Activated T-cell treated with anti-CD3 and anti-CD28 coated beads for 4 hours (primary cell): ENCODE results near the gene COL4A4.

Source experiments
- DNase-seq: peaks from one replicate; pipeline ENCODE4 v3.0.0-alpha.2; 2020

COL4A4 gene

DNA sequence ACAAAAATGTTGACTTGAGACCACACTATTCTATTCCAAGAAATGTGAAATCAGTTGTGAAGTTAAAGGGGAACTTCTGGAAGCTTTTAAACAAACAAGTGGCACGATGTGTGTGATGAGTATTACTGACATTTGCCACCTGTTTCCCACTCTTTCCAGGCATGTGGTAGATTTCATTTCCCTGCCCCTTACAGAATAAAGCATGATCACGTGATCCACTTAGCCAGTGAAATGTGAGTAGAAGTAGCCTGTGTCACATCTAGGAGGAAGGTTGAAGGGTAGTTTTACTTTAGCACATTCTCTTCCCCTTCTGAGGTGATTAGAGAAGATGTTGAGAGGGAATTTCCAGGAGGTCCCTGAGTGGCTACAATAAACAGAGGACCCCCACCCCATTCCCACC is 3.8 kb downstream of the COL4A4 start:
- no peak for DNase-seq

DNA sequence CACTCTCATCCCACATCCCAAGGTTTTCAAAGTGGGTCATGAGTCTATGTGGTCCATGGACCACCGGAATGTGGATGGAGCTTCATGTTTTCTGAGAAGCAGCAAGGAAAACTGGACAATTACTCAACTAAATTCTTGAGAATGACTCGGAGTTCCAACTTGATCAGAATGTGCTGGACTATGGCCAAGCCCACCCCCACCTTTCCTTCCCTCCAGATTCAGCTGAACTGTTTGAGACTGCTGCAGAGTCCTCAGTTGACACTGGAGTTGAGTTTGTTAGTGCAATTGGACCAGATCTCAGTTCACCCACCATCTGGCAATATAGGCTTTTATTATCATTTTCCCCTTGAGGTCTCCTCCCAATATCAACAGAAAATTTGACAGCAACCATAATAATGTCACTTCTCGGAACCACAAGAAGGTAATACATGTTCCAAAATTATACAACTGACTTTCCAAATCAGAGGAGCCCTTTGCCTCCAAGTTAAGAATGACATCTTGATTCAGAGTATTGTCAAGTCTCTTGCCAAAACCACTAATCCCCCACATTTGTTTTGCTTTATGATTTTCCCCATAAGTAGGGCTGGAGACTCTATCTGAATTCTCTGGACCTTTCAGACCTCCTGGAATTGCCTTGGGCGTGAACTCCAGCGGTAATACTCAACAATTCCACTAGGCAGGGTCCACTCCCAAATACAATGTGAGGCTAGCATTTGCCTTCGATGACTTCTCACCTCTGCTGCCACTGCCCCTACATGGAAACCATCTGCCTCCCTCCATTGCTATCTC is 8.8 kb downstream of the COL4A4 start:
- no peak for DNase-seq

DNA sequence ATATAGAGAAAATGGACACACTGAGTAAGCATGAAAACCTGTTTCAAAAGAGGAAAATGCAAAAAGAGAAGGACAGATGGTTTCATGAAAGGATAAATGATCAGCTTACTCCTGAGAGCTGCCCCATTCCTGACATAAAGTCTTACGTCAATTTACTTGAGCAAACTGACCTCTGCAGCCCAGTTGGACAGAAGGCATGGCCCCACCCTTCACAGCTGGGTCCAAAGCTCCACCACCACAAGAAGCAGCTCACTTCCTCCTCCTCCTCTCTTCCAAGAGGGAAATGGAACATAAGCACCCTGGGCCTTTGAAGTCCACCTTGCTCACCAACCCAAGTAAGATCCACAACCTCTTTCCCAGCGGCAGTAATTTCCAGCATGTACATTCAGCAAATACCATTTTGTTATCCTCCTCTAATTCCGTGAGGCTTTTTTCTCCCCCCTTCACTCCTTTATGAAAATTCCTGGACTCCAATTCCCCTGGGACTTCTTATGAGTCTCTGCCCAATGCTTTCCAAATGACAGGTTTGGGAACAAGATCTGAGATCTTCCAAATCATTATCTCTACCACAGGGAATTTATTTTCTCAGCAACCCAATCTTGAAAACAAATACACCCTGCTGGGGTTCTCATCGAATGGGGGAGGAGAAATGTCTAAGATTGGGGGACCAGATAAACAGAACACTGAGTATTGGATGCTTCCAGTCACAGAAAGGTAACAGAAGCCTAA is 10.1 kb downstream of the COL4A4 start:
- no peak for DNase-seq

GRCh38 chr2:227153307-227153706 is 10.7 kb downstream of the COL4A4 start:
- no peak for DNase-seq

GRCh38 chr2:227152093-227152766 is 11.8 kb downstream of the COL4A4 start:
- DNase-seq = no peak

DNA sequence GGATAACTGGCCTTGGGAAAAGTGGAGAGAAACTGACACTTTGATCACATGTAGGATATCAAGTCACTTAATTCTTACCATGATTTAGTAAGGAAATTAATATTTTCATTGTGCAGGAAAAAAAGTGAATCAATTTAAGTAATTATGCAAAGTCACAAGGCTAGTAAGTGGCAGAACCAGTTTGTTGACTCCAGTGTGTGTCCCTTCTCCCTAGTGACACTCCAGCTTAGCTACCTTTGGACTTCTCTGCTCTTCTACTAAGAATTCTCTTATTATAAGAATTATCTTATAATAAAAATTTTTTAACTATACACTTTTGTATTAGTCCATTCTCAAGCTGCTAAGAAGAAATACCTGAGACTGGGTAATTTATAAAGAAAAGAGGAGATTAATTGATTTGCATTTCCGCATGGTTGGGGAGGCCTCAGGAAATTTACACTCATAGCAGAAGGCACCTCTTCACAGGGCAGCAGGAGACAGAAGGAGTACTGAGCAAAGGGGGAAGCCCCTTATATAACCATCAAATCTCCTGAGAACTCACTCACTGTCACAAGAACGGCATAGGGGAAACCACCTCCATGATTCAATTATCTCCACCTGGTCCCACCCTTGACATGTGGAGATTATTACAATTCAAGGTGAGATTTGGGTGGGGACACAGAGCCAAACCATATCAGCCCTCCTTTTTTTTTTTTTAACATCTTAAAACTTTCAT is 13.6 kb downstream of the COL4A4 start:
- no peak for DNase-seq

DNA sequence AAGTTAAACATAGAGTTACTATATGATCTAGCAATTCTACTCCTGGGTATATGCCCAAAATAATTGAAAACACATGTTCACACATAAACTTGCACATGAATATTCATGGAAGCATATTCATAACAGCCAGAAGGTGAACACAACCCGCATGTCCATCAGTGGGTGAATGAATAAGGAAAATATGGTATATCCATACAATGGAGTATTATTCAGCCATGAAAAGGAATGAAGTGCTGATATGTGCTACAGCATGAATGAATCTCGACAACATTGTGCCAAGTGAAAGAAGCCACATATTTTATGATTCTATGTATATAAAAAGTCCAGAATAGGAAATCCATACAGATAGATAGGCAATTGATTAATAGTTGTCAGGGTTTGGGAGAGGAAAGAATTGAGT is 15.9 kb downstream of the COL4A4 start:
- DNase-seq = no peak

DNA sequence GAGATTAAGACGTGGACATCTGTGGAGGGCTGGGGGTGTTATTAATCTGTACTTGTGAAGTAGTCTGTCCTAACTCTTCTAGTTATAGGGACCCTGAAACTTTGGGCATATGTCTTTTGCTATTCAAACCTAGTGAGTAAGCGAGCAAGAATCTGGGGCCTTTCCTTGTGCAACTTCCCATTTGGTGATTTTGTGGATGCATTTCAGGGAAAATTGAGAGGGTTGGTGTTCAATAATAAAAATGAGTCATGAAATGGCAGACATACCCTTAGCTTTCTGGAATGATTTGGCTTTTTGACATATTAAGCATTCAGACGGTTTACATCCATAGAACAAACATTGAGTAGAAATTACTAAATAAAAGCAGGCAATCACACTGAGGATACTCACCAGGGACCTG is 17.0 kb downstream of the COL4A4 start:
- DNase-seq = no peak

DNA sequence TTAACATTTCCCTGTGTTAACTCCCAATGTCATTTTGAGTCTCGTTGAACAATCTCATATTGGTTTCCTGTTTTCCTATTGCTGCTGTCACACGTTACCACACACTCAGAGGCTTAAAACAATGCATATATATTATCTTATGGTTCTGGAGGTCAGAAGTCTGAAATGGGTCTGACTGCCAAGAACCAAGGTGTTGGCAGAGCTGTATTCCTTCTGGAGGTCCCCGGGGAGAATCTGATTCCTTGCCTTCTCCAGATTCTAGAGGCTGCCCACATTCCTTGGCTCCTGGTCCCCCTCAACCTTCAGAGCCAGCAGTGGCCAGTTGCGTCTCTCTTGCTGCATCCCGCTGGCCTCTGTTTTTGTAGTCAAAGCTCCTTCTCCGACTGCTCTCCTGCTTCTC is 17.5 kb downstream of the COL4A4 start:
- DNase-seq = no peak

DNA sequence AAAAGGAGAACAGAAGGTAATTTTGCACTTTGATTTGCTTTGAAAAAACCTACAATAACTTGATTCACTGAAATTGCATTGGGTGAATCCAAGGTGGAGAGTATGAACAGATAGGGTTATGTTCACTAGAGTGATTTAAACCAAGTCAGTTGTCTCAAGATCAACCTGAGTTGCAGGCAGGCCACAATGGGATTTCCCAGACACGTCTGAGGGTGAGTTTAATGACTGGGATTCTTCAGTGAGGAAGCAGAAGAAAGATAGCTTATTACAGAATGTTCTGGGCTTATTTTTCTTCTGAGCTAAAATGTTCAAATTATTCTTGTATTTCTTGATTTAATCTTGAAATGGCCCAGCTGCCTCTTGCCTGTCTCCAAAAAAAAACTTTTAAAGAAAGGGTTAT is 20.1 kb downstream of the COL4A4 start:
- no peak for DNase-seq

DNA sequence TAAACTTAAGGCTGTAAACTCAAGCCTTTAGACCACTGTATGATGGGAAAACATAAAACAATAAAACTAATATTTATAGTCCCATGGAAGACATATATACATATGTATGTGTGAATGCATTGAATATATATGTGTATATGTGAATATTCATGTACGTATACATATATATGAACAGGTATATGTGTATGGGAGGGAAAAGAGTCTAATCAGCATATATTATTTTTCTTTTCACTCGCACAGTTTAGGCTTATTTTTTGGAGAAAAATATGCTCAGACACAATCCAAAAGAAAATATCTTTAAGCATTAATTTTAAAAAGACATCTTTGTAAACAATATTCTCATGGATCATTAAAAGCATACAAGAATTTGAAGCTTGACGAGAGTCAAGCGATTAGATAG is 22.7 kb downstream of the COL4A4 start:
- DNase-seq = no peak

GRCh38 chr2:227134591-227134990 is 29.4 kb downstream of the COL4A4 start:
- no peak for DNase-seq

GRCh38 chr2:227132986-227133385 is 31.0 kb downstream of the COL4A4 start:
- DNase-seq = no peak

DNA sequence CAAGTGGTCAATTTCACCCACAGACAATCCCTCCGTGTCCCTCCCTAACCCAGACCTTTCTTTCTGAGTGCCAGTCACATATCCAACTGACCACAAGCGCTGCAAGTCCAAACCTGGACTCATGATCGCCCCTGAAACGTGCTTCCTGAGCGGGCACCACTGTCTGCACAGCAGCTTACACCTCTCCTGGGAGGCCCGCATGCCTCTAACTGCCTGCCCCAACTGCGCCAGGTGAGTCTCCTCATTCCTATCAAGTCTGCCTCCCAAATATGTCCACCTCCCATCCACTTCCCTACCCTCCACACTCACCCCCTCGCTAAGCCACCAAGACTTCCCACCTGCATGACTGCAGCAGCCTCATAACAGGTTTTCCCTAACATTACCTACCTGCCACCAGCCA is 33.4 kb downstream of the COL4A4 start:
- DNase-seq = no peak

- no peak for DNase-seq
Observed at GRCh38 chr2:227127201-227127600, 36.8 kb downstream of the COL4A4 start.

DNA sequence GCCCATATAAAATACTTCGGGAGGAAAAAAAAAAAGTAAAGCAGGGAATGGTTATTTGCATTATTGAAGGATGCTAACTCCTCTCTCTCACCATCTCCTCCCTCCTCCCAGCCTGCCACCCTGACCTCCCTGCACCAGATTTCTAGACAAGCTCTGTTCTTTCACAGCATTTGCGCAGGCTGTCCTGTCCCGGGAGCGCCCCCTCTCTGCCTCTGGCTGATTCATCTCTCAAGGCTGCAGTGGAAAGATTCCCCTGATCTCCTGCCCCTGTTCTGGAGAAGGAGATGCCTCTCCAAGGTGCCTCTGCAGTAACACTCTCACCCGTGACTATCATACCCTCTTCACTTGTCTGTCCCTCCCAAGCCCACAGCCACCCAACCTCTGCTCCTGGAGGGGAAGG is 38.5 kb downstream of the COL4A4 start:
- no peak for DNase-seq

- no peak for DNase-seq
Observed at GRCh38 chr2:227124811-227125210, 39.2 kb downstream of the COL4A4 start.

- DNase-seq = no peak
Observed at GRCh38 chr2:227123697-227124096, 40.3 kb downstream of the COL4A4 start.

DNA sequence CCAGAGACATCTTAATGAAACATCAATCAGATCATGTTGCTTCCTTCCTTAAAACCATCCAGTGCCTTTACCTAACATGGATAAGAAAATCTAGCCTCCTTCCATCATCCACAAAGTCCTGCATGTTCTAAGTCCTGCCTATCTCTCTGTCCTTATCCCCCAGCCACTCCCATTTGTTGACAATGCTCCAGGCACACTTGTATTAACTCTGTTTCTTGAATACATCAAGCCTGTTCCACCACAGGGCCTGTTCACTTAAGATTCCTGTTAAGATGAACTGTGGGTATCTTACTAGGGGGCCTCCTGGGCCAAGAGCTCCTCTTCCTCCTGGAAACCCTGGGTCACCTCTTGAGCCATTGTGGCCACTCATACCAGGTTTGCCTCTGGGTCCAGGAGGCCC is 45.7 kb downstream of the COL4A4 start:
- DNase-seq = no peak

DNA sequence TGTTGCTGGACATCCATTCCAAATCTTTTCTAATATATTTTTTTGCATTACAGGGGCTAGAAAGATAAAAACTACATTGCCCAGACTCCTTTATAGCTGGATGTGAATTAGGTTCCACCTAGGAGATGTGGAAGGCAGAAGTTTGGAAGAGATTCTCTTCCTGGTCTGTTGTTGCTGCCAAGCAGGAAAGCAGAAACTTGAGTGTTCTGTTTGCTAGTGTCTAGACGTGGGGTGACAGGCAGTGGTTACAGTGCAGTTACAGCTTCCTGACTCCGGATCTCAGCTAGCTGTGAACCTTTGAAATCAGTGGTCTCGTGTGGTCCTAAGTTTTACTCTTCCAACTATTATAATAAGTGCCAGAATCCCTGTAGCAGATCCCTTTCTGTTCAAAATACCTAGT is 46.2 kb downstream of the COL4A4 start:
- DNase-seq = no peak

DNA sequence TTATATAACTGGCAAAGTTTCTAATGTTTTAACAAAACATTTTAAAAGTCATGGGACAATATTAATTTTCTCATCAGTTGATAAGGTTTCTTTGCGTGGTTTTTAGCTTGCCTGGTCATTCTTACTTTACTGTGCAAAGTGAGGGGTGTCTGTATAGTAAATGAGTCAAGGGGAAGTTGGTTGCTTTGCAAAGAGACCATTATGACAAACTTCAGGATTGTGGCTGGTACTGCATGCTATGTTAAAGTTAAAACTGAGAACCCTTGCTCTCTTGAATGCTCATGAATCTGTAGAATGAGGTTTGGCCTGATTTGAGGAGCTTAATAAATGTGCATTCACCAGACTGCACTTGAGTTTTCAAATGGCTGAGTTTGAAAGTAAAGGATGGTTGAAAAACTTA is 47.0 kb downstream of the COL4A4 start:
- no peak for DNase-seq

DNA sequence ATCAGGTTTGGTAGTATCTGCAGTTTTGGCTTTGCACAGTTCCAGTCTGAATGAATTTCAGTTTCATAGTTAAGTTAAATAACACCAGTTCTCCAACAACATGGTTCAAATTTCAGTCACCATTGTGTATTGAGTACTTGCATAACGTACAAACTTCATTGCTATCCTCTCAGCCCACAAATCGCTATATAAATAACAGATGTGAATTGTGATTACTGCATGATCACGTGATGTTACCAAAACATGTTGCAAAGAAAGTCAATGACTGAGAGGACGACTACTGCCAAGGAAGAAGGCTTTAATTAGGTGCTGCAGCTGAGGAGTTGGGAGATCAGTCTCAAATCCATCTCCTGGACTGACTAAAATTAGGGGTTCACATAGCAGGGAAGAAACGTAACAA is 48.2 kb downstream of the COL4A4 start:
- DNase-seq = no peak
